Measurements from ENCODE around the gene CD300LB. TPM values are rescaled to one million over a fixed set of nuclear protein-coding genes. Genes with fewer than 3 reads are reported as not detected.
"Not testable (repeated sequence)": the region's sequence is repeated elsewhere in the genome, so short reads cannot be mapped to it uniquely, and the experiment has no call there.

The CD300LB gene
- total RNA-seq, 2 donors from 2014 or later = not detected

GRCh38 chr17:74514632-74515334, 16.5 kb downstream of the CD300LB start:
- DNase-seq (peak in 1 of 4 donors; percentile 45), ATAC-seq (no peak)
- no peaks in the 10 kb centered on the region for H3K36me3 ChIP-seq (replicated peaks in 1 of 2; ENCODE audit: insufficient read depth in 1 of 2, low read depth in 2 of 2)
- H3K27ac ChIP-seq = no peak overlapping the region
- peaks cover 0 to 4% (median 0%) of the 10 kb centered on the region in 3 donors for H3K9me3 ChIP-seq
- no peaks in the 10 kb centered on the region for H3K27me3 ChIP-seq
- intact Hi-C loops (cut with DNase I) = no loop called here
- WGBS, 2 donors = 77 to 84% methylated on average over 10 of the region's 10 CpGs
- H3K4me3 ChIP-seq = no peak overlapping the region
- no peak for TF ChIP-seq POLR2A (IDR thresholded peaks at IDR 0.05)
- TF ChIP-seq CTCF (IDR thresholded peaks at IDR 0.05) = no peak
- H3K4me1 ChIP-seq = no peaks in the 10 kb centered on the region

GRCh38 chr17:74513987-74514631, 17.2 kb downstream of the CD300LB start:
- ATAC-seq = no peak
- Histone ChIP-seq H3K27me3 (no peaks in the 10 kb centered on the region), H3K27ac (no peak overlapping the region), H3K9me3 (peaks cover 0 to 4% (median 0%) of the 10 kb centered on the region in 3 donors), H3K4me1 (no peaks in the 10 kb centered on the region), H3K36me3 (replicated peaks in 1 of 2; ENCODE audit: insufficient read depth in 1 of 2, low read depth in 2 of 2) (no peaks in the 10 kb centered on the region), H3K4me3 (no peak overlapping the region)
- intact Hi-C loops (cut with DNase I) = no loop called here
- peak in 1 of 4 donors; percentile 44 for DNase-seq
- WGBS, 2 donors = 59 to 81% methylated on average over 3 of the region's 3 CpGs
- TF ChIP-seq CTCF (IDR thresholded peaks at IDR 0.05) = no peak
- no peak for TF ChIP-seq POLR2A (IDR thresholded peaks at IDR 0.05)

- Histone ChIP-seq H3K4me1 (no peaks in the 10 kb centered on the region), H3K27me3 (no peaks in the 10 kb centered on the region), H3K27ac (peak overlapping the region in 1 of 4 donors; percentile 36), H3K9me3 (no peaks in the 10 kb centered on the region), H3K36me3 (replicated peaks in 1 of 2; ENCODE audit: insufficient read depth in 1 of 2, low read depth in 2 of 2) (no peaks in the 10 kb centered on the region), H3K4me3 (no peak overlapping the region)
- DNase-seq = peak in 1 of 4 donors; percentile 51
- 61 to 83% methylated on average over 7 of the region's 7 CpGs for WGBS, 2 donors
- no peak for ATAC-seq
- intact Hi-C loops (cut with DNase I) = no loop called here
- TF ChIP-seq CTCF (IDR thresholded peaks at IDR 0.05) (no peak), POLR2A (IDR thresholded peaks at IDR 0.05) (no peak)
These were observed 18.6 kb downstream of the CD300LB start for GRCh38 chr17:74512624-74513091.

- intact Hi-C loops (cut with DNase I) = no loop called here
- peak overlapping the region in 1 of 4 donors; percentile 36 for H3K27ac ChIP-seq
- H3K4me3 ChIP-seq = no peak overlapping the region
- H3K9me3 ChIP-seq = no peaks in the 10 kb centered on the region
- 55 to 81% methylated on average over 1 to 2 of the region's 2 CpGs for WGBS, 2 donors
- ATAC-seq = no peak
- H3K4me1 ChIP-seq = no peaks in the 10 kb centered on the region
- H3K27me3 ChIP-seq = no peaks in the 10 kb centered on the region
- DNase-seq = no peak
- H3K36me3 ChIP-seq (replicated peaks in 1 of 2; ENCODE audit: insufficient read depth in 1 of 2, low read depth in 2 of 2) = no peaks in the 10 kb centered on the region
- TF ChIP-seq POLR2A (IDR thresholded peaks at IDR 0.05) = no peak
These were observed 19.2 kb downstream of the CD300LB start for GRCh38 chr17:74512036-74512435.

GRCh38 chr17:74508156-74508555, 23.1 kb downstream of the CD300LB start:
- ATAC-seq = no peak
- H3K4me3 ChIP-seq = no peak overlapping the region

GRCh38 chr17:74503949-74504348, 27.3 kb downstream of the CD300LB start:
- intact Hi-C loops (cut with DNase I); H3K4me3 ChIP-seq; H3K36me3 ChIP-seq (replicated peaks in 1 of 2; ENCODE audit: insufficient read depth in 1 of 2, low read depth in 2 of 2); H3K27me3 ChIP-seq; H3K9me3 ChIP-seq; ATAC-seq; H3K27ac ChIP-seq; H3K4me1 ChIP-seq: not testable (repeated sequence)
- DNase-seq = peak in 2 of 4 donors; percentile 26 to 31
- 72 to 78% methylated on average over 5 of the region's 5 CpGs for WGBS, 2 donors

More at GRCh38 chr17:74508156-74508555, 23.1 kb downstream of the CD300LB start:
- Histone ChIP-seq H3K27ac (no peak overlapping the region), H3K4me1 (no peaks in the 10 kb centered on the region), H3K9me3 (no peaks in the 10 kb centered on the region), H3K36me3 (replicated peaks in 1 of 2; ENCODE audit: insufficient read depth in 1 of 2, low read depth in 2 of 2) (no peaks in the 10 kb centered on the region), H3K27me3 (no peaks in the 10 kb centered on the region)
- intact Hi-C loops (cut with DNase I) = no loop called here
- DNase-seq = no peak
- TF ChIP-seq POLR2A (IDR thresholded peaks at IDR 0.05) (no peak), CTCF (IDR thresholded peaks at IDR 0.05) (no peak)

Measured in body of pancreas (tissue), 4 donors.